Measurements from ENCODE around the gene NOX5. TPM values are rescaled to one million over a fixed set of nuclear protein-coding genes. Genes with fewer than 3 reads are reported as not detected.

NOX5 gene
- total and polyA plus RNA-seq, 2 of the 13 experiments (the other 11 are each of a cell fraction or from before 2014, with no cell fraction given) = not detected

GRCh38 chr15:68966996-68967395 is 47.5 kb upstream of the NOX5 start (continued):
- TF ChIP-seq ZNF576 (CRISPR knock-in tag; IDR thresholded peaks at IDR 0.05) = no peak
- TF ChIP-seq ATF1 (CRISPR knock-in tag; IDR thresholded peaks at IDR 0.05) = no peak
- TF ChIP-seq NPAS2 (CRISPR knock-in tag; IDR thresholded peaks at IDR 0.05; ENCODE audit: borderline replicate concordance) = no peak
- TF ChIP-seq E2F5 (CRISPR knock-in tag; conservative IDR thresholded peaks at IDR 0.05) = no peak
- TF ChIP-seq ZNF570 (CRISPR knock-in tag; IDR thresholded peaks at IDR 0.05; ENCODE audit: borderline replicate concordance) = no peak
- no peak for TF ChIP-seq ZNF430 (CRISPR knock-in tag; IDR thresholded peaks at IDR 0.05)

- no peak overlapping the region for H3K4me3 ChIP-seq (replicated peaks in 1 of 3; ENCODE audit: insufficient read depth in 1 of 3, low read depth in 2 of 3, low read length in 3 of 3)
- intact Hi-C loops (cut with micrococcal nuclease; ENCODE audit: unreplicated experiment) (no loop called here), in situ Hi-C loops (cut with HindIII; ENCODE audit: extremely low pct_ligation_motif_present, low pct_unique_long_range_greater_than_20kb) (no loop called here)
- CTCF ChIA-PET (ENCODE audit: low intra/inter-chr PET ratio, low total read pairs) = no interaction called here
- no TSS peak for BruUV-seq (replicated peaks)
- H3K79me2 ChIP-seq (ENCODE audit: insufficient read depth, low read length) = no peaks in the 10 kb centered on the region
- FAIRE-seq (no peak), ATAC-seq (no peak), DNase-seq (ENCODE audit: low spot score) (no peak)
- no peaks in the 10 kb centered on the region for H3K4me1 ChIP-seq (ENCODE audit: insufficient read depth, low read length)
- no peaks in the 10 kb centered on the region for H3K9me3 ChIP-seq (ENCODE audit: low read length)
- no peak overlapping the region for H3K4me2 ChIP-seq (ENCODE audit: low read depth, low read length)
- TF ChIP-seq REL (CRISPR knock-in tag; conservative IDR thresholded peaks at IDR 0.05) = no peak
- TF ChIP-seq MAFK (conservative IDR thresholded peaks at IDR 0.05 in 1 of 2, IDR thresholded peaks at IDR 0.05 in 1 of 2; ENCODE audit: low read length in 2 of 2) = peak; percentile 88 to 95
- TF ChIP-seq MAFF (IDR thresholded peaks at IDR 0.05; ENCODE audit: low read depth, low read length) = peak; percentile 90
- H2AFZ ChIP-seq (ENCODE audit: low read length) = no peak overlapping the region
- no peaks in the 10 kb centered on the region for H4K20me1 ChIP-seq (ENCODE audit: insufficient read depth, low read length)
- POLR2A ChIA-PET = no interaction called here
- H3K27ac ChIP-seq (ENCODE audit: extremely low read length, insufficient read depth, low read length) = no peak overlapping the region
- H3K27me3 ChIP-seq (ENCODE audit: control insufficient read depth in 1 of 2, insufficient read depth in 2 of 2, low read length in 2 of 2) = no peaks in the 10 kb centered on the region
- H3K9ac ChIP-seq (ENCODE audit: insufficient read depth, low read depth, low read length) = no peak overlapping the region
- H3K36me3 ChIP-seq (replicated peaks in 1 of 2; ENCODE audit: control insufficient read depth in 1 of 2, insufficient read depth in 2 of 2, low read length in 2 of 2) = no peaks in the 10 kb centered on the region
These were observed 46.5 kb upstream of the NOX5 start for GRCh38 chr15:68967948-68968347.
